Parathyroid adenoma (tissue), 2 donors: ENCODE measurements around the gene P2RX2.

Experiments
- H2AFZ ChIP-seq: fragments of 300-600 bp; sonication (generic); one replicate; pipeline ENCODE4 v1.7.0; 2017; ENCODE audit warnings: antibody characterized with exemption, mild to moderate bottlenecking
- H3K27ac ChIP-seq: fragments of 300-600 bp; sonication (generic); one replicate; pipeline ENCODE4 v1.7.0; 2017
- H3K27me3 ChIP-seq: fragments of 300-600 bp; sonication (generic); one replicate; pipeline ENCODE4 v1.7.0; 2017; ENCODE audit warnings: low read length; ENCODE audit not compliant: control insufficient read depth, insufficient read depth
- H3K36me3 ChIP-seq: fragments of 300-600 bp; sonication (generic); one replicate; pipeline ENCODE4 v1.7.0; 2017; ENCODE audit warnings: low read length; ENCODE audit not compliant: control insufficient read depth, insufficient read depth
- H3K4me1 ChIP-seq: fragments of 300-600 bp; sonication (generic); one replicate; pipeline ENCODE4 v1.7.0; 2017; ENCODE audit warnings: control low read depth
- H3K4me2 ChIP-seq: fragments of 300-600 bp; sonication (generic); one replicate; pipeline ENCODE4 v1.7.0; 2017; ENCODE audit warnings: low read length
- H3K4me3 ChIP-seq: fragments of 300-600 bp; sonication (generic); one replicate; pipeline ENCODE4 v1.7.0; 2017; ENCODE audit warnings: low read depth, low read length
- H3K79me2 ChIP-seq: fragments of 300-600 bp; sonication (generic); one replicate; pipeline ENCODE4 v1.7.0; 2017; ENCODE audit warnings: control low read depth
- H3K9ac ChIP-seq: fragments of 300-600 bp; sonication (generic); one replicate; pipeline ENCODE4 v1.7.0; 2017; ENCODE audit warnings: mild to moderate bottlenecking
- H3K9me3 ChIP-seq: fragments of 300-600 bp; sonication (generic); one replicate; pipeline ENCODE4 v1.7.0; 2017; ENCODE audit warnings: low read length; ENCODE audit not compliant: control insufficient read depth
- TF ChIP-seq, protein P1 (sequence below): fragments of 300-600 bp; sonication (generic); IDR thresholded peaks from one replicate; pipeline ENCODE4 v1.7.0; 2017; ENCODE audit warnings: antibody characterized with exemption, mild to moderate bottlenecking
- donor health status: primary hyperparathyroidism.

The P2RX2 gene

GRCh38 chr12:132664206-132665148 lies 45.9 kb downstream of the P2RX2 start:
- Histone ChIP-seq H3K27me3 (no peaks in the 10 kb centered on the region), H2AFZ (no peak overlapping the region), H3K9me3 (no peaks in the 10 kb centered on the region), H3K36me3 (no peaks in the 10 kb centered on the region), H3K4me1 (peaks cover 5% of the 10 kb centered on the region), H3K27ac (no peak overlapping the region), H3K9ac (no peak overlapping the region), H3K4me3 (no peak overlapping the region), H3K79me2 (no peaks in the 10 kb centered on the region), H3K4me2 (no peak overlapping the region)
- TF ChIP-seq, protein P1, sequence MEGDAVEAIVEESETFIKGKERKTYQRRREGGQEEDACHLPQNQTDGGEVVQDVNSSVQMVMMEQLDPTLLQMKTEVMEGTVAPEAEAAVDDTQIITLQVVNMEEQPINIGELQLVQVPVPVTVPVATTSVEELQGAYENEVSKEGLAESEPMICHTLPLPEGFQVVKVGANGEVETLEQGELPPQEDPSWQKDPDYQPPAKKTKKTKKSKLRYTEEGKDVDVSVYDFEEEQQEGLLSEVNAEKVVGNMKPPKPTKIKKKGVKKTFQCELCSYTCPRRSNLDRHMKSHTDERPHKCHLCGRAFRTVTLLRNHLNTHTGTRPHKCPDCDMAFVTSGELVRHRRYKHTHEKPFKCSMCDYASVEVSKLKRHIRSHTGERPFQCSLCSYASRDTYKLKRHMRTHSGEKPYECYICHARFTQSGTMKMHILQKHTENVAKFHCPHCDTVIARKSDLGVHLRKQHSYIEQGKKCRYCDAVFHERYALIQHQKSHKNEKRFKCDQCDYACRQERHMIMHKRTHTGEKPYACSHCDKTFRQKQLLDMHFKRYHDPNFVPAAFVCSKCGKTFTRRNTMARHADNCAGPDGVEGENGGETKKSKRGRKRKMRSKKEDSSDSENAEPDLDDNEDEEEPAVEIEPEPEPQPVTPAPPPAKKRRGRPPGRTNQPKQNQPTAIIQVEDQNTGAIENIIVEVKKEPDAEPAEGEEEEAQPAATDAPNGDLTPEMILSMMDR = no peak

GRCh38 chr12:132665149-132665491 lies 46.5 kb downstream of the P2RX2 start:
- no peaks in the 10 kb centered on the region for H3K9me3 ChIP-seq
- TF ChIP-seq, protein P1 = no peak
- H3K79me2 ChIP-seq = no peaks in the 10 kb centered on the region
- no peak overlapping the region for H3K27ac ChIP-seq
- H2AFZ ChIP-seq = no peak overlapping the region
- H3K36me3 ChIP-seq = no peaks in the 10 kb centered on the region
- H3K9ac ChIP-seq = no peak overlapping the region
- H3K4me1 ChIP-seq = peaks cover 5% of the 10 kb centered on the region
- no peaks in the 10 kb centered on the region for H3K27me3 ChIP-seq
- no peak overlapping the region for H3K4me2 ChIP-seq
- H3K4me3 ChIP-seq = no peak overlapping the region

DNA sequence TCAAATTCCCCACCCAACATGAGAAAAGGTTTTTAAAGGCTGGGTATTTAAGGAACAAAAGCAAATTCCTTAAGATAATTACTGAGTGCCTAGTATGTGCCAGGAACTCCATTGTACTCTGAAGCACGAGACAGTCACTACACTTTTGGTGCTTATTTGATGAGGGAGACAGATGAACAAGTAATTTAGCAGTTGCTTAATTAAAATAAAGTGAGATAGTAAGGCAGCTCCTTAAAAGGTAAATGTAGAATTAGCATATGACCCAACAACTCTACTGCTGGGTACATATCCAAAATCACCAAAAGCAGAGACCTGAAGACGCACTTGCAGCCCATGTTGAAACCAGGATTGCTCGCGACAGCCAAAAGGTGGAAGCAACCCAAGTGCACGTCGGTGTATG lies 47.2 kb downstream of the P2RX2 start:
- no peak overlapping the region for H3K9ac ChIP-seq

GRCh38 chr12:132668191-132669088 lies 49.9 kb downstream of the P2RX2 start:
- Histone ChIP-seq H2AFZ (no peak overlapping the region), H3K9me3 (no peaks in the 10 kb centered on the region), H3K4me1 (no peaks in the 10 kb centered on the region), H3K9ac (no peak overlapping the region), H3K36me3 (no peaks in the 10 kb centered on the region), H3K4me2 (no peak overlapping the region), H3K27ac (no peak overlapping the region), H3K4me3 (no peak overlapping the region), H3K79me2 (no peaks in the 10 kb centered on the region), H3K27me3 (no peaks in the 10 kb centered on the region)
- TF ChIP-seq, protein P1 = no peak

More for the DNA sequence above, 47.2 kb downstream of the P2RX2 start:
- Histone ChIP-seq H2AFZ (no peak overlapping the region), H3K9me3 (no peaks in the 10 kb centered on the region), H3K79me2 (no peaks in the 10 kb centered on the region), H3K4me3 (no peak overlapping the region), H3K4me2 (no peak overlapping the region), H3K36me3 (no peaks in the 10 kb centered on the region), H3K27ac (no peak overlapping the region), H3K4me1 (peaks cover 4% of the 10 kb centered on the region), H3K27me3 (no peaks in the 10 kb centered on the region)
- TF ChIP-seq, protein P1 = no peak
